ENCODE measurements around the gene TSEN54. TPM values are rescaled to one million over a fixed set of nuclear protein-coding genes. Genes with fewer than 3 reads are reported as not detected.
A peak's percentile ranks its signal among the peaks of the same experiment; 100 is the strongest.

Gene TSEN54
- total RNA-seq, 4 donors from 2014 or later, result 15.8 to 26.5 (median 17.1) TPM

- no peaks in the 10 kb centered on the region for H3K9me3 ChIP-seq
- H3K36me3 ChIP-seq, result peaks cover 0 to 96% of the 10 kb centered on the region in 2 donors
- H3K4me1 ChIP-seq, result peaks cover 0 to 29% (median 8%) of the 10 kb centered on the region in 3 donors
- TF ChIP-seq CTCF (IDR thresholded peaks at IDR 0.05), result no peak
- no peak for TF ChIP-seq POLR2A (IDR thresholded peaks at IDR 0.05)
- TF ChIP-seq EP300 (IDR thresholded peaks at IDR 0.05), result no peak
- no peak for TF ChIP-seq POLR2AphosphoS5 (IDR thresholded peaks at IDR 0.05)
- H3K27me3 ChIP-seq, result no peaks in the 10 kb centered on the region
- ATAC-seq, result no peak
- H3K4me3 ChIP-seq, result no peak overlapping the region
- H3K27ac ChIP-seq, result no peak overlapping the region
- WGBS, 2 donors (ENCODE audit: low coverage in 1 of 2), result 81 to 96% methylated on average over 7 of the region's 14 CpGs
Measured at GRCh38 chr17:75494326-75494877, 21.9 kb upstream of the TSEN54 start.

GRCh38 chr17:75496005-75496404 is 20.3 kb upstream of the TSEN54 start:
- H3K27ac ChIP-seq, result no peak overlapping the region
- WGBS, 2 donors (ENCODE audit: low coverage in 1 of 2), result 94% methylated on average over 3 of the region's 11 CpGs; no CpG with 5 or more reads in 1 of the 2 donors
- no peak for ATAC-seq
- TF ChIP-seq CTCF (IDR thresholded peaks at IDR 0.05) (no peak), EP300 (IDR thresholded peaks at IDR 0.05) (no peak), POLR2A (IDR thresholded peaks at IDR 0.05) (no peak), POLR2AphosphoS5 (IDR thresholded peaks at IDR 0.05) (no peak)
- H3K4me1 ChIP-seq, result peaks cover 0 to 32% (median 9%) of the 10 kb centered on the region in 3 donors
- H3K9me3 ChIP-seq, result no peaks in the 10 kb centered on the region
- H3K4me3 ChIP-seq, result no peak overlapping the region
- H3K27me3 ChIP-seq, result no peaks in the 10 kb centered on the region
- H3K36me3 ChIP-seq, result peaks cover 0 to 100% of the 10 kb centered on the region in 2 donors

- TF ChIP-seq POLR2AphosphoS5 (IDR thresholded peaks at IDR 0.05) (no peak), POLR2A (IDR thresholded peaks at IDR 0.05) (no peak), EP300 (IDR thresholded peaks at IDR 0.05) (no peak), CTCF (IDR thresholded peaks at IDR 0.05) (no peak)
- no peak overlapping the region for H3K4me3 ChIP-seq
- peak overlapping the region in 3 of 4 donors; percentile 70 to 74 (median 73) for H3K27ac ChIP-seq
- H3K9me3 ChIP-seq, result no peaks in the 10 kb centered on the region
- 60 to 94% methylated on average over 2 to 6 of the region's 21 CpGs for WGBS, 2 donors (ENCODE audit: low coverage in 1 of 2)
- ATAC-seq, result no peak
- H3K27me3 ChIP-seq, result no peaks in the 10 kb centered on the region
- H3K36me3 ChIP-seq, result peaks cover 0 to 98% of the 10 kb centered on the region in 2 donors
- peaks cover 0 to 49% (median 9%) of the 10 kb centered on the region in 3 donors for H3K4me1 ChIP-seq
Measured at GRCh38 chr17:75498039-75498725, 18.1 kb upstream of the TSEN54 start.

- Histone ChIP-seq H3K36me3 (peaks cover 0 to 98% of the 10 kb centered on the region in 2 donors), H3K27me3 (no peaks in the 10 kb centered on the region), H3K27ac (peak overlapping the region in 3 of 4 donors; percentile 70 to 74 (median 73)), H3K9me3 (no peaks in the 10 kb centered on the region), H3K4me1 (peaks cover 0 to 51% (median 9%) of the 10 kb centered on the region in 3 donors), H3K4me3 (no peak overlapping the region)
- ATAC-seq, result no peak
- TF ChIP-seq CTCF (IDR thresholded peaks at IDR 0.05), result no peak
- no peak for TF ChIP-seq EP300 (IDR thresholded peaks at IDR 0.05)
- no peak for TF ChIP-seq POLR2A (IDR thresholded peaks at IDR 0.05)
- no peak for TF ChIP-seq POLR2AphosphoS5 (IDR thresholded peaks at IDR 0.05)
- WGBS, 2 donors (ENCODE audit: low coverage in 1 of 2), result 47% methylated on average over 4 of the region's 16 CpGs; no CpG with 5 or more reads in 1 of the 2 donors
Measured at GRCh38 chr17:75498726-75499213, 17.6 kb upstream of the TSEN54 start.
